TTC549 (cell line): Measurements from ENCODE around the gene TCTN1.
A peak's percentile ranks its signal among the peaks of the same experiment; 100 is the strongest.
"Not testable (repeated sequence)": the region's sequence is repeated elsewhere in the genome, so short reads cannot be mapped to it uniquely, and the experiment has no call there.

Experiments
- FAIRE-seq: peaks from 2 replicates; lab custom pipeline; 2012; peaks lifted over from hg19 to GRCh38; lab: Jason Lieb, UNC

The TCTN1 gene

GRCh38 chr12:110613771-110614684 lies at the start of gene TCTN1:
TSS of gene TCTN1 (plus strand) at chr12:110614129. CDS start at chr12:110614183, 54 bp downstream.
- FAIRE-seq: peak; percentile 53

DNA sequence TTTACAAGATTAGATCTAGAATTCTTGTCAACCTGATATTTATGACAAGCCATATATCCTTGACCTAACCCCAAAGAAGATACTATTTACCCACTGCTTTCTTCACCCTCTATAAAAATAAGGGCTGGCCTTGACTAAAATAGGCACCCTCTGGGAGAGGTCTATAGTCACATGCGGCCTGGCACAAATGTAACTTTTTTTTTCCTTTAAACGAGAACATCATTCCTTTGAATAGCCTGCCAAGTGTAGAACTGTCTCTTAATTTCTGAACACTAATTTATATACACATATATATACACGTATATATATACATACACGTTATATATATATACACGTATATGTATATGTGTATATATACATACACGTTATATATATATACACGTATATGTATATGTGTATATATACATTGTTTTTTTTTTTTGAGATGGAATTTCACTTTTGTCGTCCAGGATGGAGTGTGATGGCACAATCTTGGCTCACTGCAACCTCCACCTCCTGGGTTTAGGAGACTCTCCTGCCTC lies 49.4 kb upstream of the TCTN1 start:
- FAIRE-seq: no peak

GRCh38 chr12:110565894-110566871 lies 47.7 kb upstream of the TCTN1 start:
- no peak for FAIRE-seq

GRCh38 chr12:110566993-110567392 lies 46.9 kb upstream of the TCTN1 start:
- no peak for FAIRE-seq

DNA sequence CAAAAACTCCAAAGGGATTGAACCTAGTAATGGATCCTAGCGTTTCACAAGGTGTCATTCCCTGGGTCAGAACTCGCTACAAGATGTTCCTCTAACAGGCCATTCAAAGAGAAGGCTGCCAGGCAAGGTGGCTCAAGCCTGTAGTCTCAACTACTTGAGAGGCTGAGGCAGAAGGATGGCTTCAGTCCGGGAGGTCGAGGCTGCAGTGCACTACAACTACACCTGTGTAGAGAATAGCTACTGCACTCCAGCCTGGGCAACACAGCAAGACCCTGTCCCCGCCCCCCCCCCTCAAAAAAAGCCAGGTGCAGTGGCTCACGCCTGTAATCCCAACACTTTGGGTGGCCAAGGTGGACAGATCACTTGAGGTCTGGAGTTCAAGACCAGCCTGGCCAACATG lies 45.2 kb upstream of the TCTN1 start:
- no peak for FAIRE-seq

- not testable (repeated sequence) for FAIRE-seq
Observed at GRCh38 chr12:110569838-110570237, 44.1 kb upstream of the TCTN1 start.

GRCh38 chr12:110570798-110571197 lies 43.1 kb upstream of the TCTN1 start:
- not testable (repeated sequence) for FAIRE-seq

- FAIRE-seq: no peak
Observed at GRCh38 chr12:110574044-110574443, 39.9 kb upstream of the TCTN1 start.

- not testable (repeated sequence) for FAIRE-seq
Observed at GRCh38 chr12:110574717-110575230, 39.2 kb upstream of the TCTN1 start.

DNA sequence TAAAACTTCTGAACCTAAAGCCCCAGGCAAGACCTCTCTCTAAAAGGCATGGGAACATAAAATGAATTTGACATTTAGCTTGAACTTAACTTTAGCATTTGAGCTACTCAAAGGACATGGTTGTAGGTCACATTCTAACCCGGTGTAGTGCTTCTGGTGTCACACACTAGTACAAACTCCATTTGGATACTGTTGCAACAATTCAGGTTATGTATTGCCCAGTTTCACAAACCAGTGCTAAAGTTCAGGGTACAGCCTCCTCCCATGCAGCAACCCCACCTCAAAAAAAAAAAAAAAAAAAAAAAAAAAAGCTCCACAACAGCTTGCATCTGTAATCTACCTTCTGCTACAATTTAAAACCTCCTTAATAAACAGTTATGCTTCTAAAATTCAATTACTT lies 38.6 kb upstream of the TCTN1 start:
- no peak for FAIRE-seq

GRCh38 chr12:110576504-110576903 lies 37.4 kb upstream of the TCTN1 start:
- FAIRE-seq: no peak

GRCh38 chr12:110577864-110578693 lies 35.9 kb upstream of the TCTN1 start:
- no peak for FAIRE-seq

GRCh38 chr12:110578694-110579534 lies 35.0 kb upstream of the TCTN1 start:
- FAIRE-seq: no peak

DNA sequence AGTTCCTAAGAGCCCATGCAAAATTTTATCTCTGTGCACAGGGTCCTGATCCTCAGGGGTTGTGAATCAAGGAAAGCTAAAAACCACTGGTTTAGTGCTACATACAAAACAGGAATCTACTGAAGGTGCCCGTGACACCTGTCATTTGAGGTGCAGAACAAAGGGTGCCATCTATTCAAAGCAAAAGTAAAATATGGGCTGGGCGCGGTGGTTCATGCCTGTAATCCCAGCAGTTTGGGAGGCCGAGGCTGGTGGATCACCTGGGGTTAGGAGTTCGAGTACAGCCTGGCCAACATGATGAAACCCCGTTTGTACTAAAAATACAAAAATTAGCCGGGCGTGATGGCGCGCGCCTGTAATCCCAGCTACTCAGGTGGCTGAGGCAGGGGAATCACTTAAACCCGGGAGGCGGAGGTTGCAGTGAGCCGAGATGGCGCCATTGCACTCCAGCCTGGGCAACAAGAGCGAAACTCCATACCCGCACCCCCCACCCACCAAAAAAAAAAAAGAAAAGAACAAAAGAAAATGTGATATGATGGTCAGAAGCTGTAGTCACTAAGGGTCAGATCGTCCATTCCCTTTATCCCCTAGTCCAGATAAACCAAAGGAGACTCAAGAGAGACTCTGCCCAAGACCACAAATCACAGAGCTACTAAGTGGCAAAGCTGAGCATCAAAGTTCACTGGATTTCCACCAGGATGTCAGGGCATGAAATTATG lies 34.2 kb upstream of the TCTN1 start:
- FAIRE-seq: no peak

- FAIRE-seq: no peak
Observed at GRCh38 chr12:110581931-110582275, 32.0 kb upstream of the TCTN1 start.

- no peak for FAIRE-seq
Observed at GRCh38 chr12:110582276-110583136, 31.4 kb upstream of the TCTN1 start.

DNA sequence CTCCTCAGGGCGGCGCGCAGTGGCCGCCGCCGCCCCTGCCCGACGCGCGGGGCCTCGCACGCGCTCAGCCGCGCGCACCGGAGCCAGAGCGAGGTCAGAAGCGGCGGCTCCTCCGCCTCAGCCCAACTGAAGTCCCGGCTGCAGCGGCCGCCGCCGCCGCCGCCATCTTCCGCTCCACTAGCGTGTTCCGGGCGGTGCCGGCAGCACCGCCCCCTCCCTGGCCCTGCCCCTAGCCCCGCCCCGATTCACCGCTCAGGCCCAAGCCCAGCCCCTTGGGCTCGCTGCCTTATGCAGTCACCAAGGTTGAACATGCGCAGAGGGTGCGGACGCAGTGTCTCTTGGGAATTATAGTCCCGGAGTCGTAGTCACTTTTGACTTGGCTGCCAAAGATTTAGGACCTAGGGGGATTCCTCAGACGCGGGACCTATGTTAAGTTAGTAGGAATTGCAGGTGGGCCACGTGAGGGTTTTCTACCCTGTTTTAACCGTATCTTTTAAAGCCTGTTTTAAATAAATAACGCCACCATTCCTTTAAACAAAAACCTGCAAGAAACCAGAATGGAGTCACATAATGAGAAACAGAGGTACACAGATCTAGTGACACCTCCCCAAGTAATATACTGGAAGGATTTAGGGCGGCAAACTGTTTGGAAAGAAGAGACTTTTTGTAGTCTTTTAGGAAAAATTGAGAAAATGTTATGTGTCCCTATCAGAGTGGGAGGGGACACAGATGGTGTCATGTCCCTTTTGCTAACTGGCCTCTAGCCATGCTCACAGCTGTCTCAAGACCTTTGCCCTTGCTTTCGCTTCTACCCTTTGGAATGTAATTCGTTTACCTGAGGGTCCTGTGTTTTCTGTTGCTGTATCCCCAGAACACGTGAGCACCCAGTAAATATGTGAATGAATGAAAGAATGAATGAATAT lies 30.5 kb upstream of the TCTN1 start, which contains the start of gene PPTC7:
PPTC7 (minus strand) TSS at position 182 of the 923 bp plus-strand sequence. CDS start 287 bp downstream, outside the sequence.
- FAIRE-seq: no peak
